HG03571 (cell line): ENCODE results near the gene ACTR6.
"Not testable (repeated sequence)": the region's sequence is repeated elsewhere in the genome, so short reads cannot be mapped to it uniquely, and the experiment has no call there.

Experiments
- ATAC-seq: cut with Tn5 transposase; IDR thresholded peaks from one replicate; pipeline ENCODE4 v1.9.1; 2021; ENCODE audit not compliant: unreplicated experiment

Gene ACTR6

DNA sequence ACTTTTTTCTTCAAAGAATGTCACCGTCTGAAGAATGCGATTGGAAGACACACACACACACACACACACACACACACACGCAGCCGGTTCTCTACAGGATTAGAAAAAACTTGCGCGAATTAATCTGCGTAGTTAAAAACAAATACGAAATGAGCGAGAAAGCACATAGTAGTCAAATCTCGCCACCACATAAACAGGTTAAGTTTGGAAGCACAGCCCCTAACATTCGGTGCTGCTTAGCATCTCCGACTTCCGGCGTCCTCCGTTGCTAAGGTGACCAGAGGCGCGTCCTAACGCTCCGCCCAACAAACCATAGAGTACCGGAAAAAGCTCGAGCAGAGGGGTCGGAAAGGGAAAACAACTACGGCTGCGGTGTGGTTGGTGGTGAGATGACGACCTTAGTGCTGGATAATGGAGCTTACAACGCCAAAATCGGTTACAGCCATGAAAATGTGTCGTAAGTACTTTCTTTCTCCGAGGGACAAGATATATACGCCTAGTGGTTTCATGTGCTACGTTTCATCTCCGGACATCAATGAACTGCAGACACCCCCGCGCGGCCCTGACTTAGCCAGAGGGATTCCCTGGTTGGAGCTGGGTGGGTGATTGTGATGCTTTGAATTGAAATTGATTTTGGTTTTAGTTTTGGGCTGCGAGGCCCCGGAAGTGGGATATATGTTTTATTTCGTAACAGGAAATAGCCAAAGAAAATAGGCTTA, at the start of gene ACTR6:
Gene ACTR6 (plus strand): TSS at position 353 of the 719 bp plus-strand sequence. CDS start 37 bp downstream, at position 390.
- peak; percentile 95 for ATAC-seq

DNA sequence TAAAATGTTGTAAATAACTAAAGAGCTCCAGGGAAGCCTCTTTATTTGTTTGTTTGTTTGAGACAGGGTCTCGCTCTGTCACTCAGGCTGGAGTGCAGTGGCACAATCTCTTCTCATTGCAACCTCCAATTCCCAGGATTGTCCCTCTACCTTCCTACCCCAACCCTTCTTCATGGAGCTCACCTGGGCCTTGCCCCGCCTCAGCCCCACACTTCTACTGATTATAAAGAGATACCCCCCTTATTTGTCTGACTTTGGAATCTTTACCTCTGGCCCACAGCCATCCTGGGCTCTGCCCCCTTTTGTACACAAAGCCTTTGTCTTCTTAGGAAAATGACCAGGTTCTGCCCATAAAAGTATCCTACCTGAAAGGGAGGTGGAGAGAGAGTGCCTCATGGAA, 48.8 kb upstream of the ACTR6 start:
- no peak for ATAC-seq

DNA sequence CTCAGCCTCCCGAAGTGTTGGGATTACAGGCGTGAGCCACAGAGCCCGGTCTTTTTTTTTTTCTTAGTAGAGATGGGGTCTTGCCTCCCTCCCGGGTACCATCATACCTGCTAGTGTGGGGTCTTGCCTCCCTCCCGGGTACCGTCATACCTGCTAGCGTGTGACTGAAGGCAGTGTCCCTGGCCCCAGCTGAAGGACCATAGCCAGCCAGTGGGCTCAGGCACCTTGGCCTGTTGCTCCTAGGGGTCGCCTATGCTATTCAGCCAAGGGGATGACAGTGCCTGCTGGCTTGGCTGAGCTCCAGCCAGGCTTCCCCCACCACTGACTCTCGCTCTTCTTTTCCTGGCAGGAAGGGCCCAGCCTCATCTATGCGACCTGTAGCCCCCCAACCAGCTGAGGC, 47.5 kb upstream of the ACTR6 start:
- no peak for ATAC-seq

DNA sequence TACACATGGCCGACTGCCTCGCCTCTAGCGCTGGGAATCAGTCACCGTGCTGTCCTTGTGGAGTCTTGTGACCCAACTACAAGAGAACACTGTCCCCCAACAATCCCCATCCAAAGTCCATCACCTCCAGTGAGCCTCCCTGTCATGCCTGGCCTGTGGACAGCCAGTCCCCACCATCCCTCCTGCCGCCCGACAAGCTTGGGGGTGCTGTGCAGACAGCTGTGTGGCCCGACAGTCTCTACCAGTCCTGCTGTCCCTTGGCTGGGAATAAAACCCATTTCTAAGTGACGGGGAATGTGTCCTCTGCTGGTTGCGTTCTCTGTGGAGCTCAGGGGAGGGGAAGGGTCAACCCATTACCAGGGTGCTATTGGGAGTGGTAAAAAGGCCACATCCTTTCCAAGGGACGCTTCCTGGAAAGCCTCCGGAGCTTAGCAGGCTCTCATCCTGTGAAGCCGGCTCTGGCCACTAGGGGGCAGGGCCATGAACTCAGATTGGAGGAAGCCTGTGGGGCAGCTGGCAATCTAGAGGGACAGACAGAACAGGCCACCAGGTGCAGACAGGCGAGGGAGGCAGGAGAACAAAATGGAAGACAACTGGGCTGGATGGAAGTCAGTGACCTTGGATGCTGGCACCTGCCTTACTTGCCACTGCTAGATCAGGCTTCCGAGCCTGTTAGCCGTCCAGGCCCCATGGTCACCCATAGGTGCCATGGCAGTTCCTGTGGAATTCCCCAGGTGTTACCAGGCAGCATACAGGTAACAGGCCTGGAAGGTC, 46.0 kb upstream of the ACTR6 start:
- peak; percentile 70 for ATAC-seq

DNA sequence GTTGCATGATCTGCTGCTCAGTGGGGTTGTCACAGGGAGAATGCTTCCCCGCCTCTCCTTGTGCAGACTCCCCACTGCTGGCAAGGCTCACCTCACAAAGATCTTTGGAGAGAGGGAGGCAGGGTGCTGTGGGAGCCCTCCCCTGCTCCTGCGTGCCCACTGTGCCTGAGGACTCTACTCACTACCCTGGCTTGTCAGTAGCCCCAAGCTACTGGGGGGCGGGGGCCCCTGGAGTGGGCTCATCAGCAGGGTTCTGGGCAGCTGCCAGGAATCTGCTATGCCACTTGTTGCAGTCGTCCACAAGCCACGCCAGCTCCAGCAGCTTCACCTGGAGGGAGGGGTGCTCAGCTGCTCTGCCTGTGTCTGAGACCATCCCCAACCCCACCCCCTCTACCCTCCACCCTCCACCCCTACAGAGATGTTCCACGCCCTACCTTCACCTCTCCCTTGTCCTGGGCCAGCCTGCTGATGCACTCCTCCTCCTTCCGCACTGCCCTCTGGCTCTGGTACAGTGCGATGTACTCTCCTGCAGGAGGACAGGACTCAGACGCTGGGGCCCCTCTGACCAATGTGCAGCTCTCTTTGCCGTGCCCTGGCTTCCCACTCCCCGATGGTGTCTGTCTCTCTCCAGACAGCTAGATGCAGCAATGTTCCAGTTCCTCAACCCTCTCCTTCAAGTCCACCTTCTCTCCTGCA, 43.7 kb upstream of the ACTR6 start:
- ATAC-seq: no peak

DNA sequence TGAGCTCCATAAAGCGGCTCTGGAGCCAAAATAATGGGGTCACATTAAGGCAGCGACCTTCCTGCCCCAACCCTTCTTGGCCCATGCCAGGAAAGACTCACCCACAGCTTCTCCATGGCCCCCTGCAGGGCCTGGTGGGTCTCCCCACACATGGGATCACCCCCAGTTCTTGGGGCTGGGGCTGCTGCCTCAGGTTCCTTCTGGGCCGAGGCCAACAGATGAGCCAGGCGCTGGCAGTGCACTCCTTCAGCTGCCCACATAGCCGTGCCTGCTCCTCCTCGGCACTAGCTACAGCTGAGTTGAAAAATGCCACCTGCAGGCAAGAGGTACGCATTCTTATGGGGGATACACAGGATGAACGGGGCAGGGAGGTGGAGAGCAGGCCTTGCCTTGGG, 43.2 kb upstream of the ACTR6 start:
- no peak for ATAC-seq

DNA sequence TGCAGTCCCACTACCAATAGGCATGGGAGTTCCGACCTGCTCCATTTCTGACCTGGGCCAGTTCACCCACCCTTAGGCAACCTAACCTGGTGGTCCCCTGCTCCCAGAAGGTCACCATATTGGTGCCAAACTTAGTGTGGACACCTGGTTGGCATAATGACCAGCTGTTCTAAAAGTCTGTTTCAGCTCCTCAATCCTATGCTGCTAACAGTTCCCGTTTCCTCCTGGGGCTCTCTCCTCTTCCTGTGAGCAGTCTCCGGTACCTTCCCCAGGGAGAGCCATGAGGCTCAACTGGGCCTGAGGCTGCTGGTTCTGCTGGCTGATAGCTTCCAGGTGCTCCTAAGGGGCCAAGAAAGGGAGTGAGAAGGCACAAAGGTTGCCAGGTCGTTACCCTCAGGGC, 42.1 kb upstream of the ACTR6 start:
- ATAC-seq: no peak

DNA sequence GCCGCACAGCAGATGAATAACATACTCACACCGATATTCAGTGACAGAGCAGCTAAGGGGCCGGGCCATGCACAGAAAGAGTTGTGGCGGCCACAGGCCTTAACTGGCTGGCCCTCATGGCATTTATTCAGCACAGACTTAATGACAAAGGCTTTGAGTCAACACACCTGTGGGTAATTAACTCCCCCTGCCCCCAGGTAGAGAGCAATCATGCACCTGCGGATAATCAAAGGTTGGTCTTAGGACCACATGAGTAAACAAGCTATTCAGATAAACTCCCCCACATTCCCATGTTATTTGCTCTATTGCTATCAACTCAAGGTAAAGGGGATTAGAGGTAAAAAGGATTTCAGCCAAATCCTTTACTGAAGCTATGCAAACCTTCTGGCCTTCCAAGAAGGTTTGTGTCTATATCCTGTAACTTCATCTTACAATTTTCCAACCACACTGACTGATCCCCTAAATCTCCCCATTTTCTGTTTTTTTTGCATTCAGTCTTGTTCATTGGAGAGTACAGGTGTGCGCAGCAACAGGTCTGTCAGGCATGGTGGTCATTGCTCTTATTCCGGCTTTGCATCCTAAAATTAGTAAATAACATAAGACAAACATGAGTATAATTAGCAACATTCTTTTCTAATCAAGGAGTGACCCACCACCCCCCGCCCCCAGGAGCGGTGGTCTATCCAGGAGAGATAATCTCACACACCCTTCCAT, 41.1 kb upstream of the ACTR6 start:
- no peak for ATAC-seq

DNA sequence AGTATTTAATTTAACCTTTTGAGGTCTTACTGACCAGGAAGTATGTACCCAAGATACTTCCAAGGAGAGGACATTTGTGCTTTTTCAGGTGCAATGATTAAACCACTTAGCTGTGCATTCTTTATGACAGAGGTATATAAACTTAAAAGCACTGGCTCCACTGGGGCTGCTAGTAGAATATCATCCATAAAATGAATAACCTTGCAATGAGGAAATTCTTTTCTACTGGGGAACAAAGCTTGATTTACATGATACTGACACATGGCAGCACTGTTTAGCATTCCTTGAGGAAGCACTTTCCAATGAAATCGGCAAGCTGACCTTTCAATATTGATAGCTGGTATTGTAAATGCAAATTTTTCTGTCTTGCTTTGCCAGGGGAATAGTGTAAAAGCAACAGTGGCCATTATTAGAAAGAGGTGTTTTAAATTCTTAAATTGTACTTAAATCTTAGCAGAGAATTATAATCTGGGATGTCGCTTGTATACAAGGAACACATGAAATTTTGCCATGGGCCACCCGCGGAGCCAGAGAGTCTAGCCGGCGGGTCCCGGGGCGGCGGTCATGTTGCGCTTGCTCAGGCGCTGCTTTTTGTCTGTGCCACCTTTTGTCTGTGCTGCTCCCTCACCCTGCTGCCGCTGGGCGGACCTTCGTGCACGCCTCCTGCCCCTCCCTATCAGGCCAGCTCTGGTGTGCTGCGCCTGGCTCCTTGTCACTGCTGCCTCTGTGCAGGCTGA, 37.0 kb upstream of the ACTR6 start:
- peak; percentile 99 for ATAC-seq

DNA sequence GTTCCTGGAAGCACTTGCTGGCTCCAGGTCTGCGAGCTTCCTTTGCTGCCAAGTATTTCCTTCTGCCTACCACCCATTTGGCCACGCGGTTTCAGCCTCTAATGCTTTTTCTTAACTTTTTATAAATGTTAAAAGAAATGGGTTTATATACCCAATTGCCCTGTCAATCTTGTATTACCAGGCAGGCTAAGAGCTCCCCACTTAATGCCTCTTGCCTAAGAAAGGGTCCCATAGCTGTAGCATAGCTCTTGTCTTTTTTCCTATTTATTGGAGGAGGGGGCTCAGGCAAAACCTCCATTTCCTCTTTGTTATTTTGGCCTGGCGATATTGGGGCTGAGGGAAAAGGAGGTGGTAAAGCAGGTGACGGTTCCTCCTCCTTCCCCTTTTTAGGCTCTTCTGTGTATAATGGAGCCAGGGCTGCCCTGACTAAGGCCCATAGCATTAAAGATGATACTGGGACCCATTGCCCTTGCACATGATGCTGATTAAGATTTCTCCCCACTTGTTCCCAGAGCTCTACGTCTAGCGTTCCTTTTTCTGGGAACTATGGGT, 36.4 kb upstream of the ACTR6 start:
- ATAC-seq: no peak

DNA sequence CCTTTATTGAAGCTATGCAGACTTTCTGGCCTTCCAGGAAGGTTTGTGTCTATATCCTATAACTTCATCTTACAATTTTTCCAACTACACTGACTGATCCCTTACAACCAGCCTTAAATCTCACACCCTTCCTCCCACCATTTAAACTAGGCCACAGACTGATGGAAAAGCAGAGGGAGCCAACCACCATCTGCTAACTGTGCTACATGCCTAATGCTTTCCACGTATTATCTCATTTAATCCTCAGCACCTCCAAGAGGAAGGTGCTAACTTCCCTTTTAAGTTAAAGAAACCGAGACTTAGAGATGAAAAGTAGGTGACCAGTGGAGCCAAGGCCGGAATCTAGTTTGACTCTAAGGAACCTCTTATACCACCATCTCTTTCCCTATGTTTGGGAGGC, 35.3 kb upstream of the ACTR6 start:
- no peak for ATAC-seq

DNA sequence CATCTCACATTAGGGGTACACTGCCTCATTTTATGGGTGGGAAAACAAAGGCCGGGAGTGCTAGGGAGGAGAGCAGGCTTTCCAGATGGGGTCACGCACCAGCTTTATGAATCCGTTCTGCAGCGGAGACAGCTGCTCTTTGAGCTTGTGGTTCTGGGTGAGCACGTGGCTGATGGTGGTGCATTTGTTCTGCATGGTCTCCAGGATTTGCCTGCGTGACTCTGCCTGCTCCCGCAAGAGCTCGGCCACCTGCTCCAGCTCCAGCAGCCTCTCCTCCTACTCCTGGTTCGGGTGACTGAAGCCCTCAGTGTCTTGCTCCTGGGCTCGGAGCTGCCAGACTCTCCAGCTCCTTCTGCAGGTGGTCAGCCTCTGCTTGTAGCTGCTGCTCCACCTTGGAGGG, 34.4 kb upstream of the ACTR6 start:
- ATAC-seq: no peak

DNA sequence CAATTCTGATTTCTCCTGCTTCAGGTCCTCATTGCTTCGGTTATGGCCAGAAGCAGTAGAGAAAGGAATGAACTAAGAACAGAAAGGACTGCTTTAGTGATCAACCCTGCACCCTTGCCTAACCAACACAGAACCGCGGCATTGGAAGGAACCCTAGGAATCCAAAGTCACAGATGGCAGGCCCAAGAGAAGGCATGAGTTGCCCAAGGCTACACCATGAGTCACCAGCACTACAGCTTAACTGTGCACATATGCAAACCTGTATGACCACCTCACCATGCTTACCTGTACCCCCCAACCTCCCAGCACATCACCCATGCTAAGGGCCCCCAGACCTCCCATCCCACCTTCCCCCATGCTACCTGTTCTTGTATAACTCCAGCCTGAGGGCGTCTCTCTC, 32.1 kb upstream of the ACTR6 start:
- ATAC-seq: no peak

DNA sequence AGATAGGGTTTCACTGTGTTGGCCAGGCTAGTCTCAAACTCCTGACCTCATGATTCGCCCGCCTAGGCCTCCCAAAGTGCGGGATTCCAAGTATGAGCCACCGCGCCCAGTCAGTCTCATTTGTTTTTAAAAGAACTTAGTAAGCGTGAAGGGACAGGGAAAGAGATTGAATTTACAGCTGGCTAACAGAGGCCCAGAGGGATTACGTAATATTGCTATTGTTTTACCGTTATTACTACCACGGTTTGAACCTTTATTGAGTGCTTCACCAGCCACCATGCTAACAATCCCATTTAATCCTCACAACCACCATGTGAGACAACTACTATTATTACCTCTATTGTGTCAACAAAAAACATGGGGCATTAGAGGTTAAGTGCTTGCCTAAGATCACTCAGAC, 31.3 kb upstream of the ACTR6 start:
- ATAC-seq: no peak

DNA sequence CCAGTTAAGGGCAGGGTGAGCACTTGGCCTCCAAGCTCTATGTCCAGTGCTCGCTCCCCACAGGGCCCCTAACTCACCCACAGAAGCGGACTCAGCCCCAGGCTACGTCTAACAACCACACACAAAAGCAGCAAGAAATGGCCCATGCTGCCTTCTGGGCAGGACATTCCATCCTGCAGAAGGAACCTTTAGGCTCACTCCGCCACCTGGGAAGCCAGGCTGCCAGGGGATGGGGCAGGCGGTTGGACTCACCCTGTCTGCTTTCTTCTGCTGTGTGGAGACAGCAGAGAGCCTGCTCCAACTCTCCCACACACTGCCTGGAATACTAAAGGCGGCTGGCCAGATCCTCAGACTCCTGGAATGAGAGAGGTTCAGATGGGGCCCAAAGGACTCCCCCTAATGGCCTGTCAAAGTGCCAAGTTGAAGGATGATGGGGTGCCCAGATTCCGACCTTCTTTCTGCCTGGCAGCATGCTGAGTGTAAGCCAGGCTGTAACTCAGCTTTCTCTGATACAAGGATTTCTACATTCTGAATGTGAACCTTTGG, 30.2 kb upstream of the ACTR6 start:
- ATAC-seq: no peak

DNA sequence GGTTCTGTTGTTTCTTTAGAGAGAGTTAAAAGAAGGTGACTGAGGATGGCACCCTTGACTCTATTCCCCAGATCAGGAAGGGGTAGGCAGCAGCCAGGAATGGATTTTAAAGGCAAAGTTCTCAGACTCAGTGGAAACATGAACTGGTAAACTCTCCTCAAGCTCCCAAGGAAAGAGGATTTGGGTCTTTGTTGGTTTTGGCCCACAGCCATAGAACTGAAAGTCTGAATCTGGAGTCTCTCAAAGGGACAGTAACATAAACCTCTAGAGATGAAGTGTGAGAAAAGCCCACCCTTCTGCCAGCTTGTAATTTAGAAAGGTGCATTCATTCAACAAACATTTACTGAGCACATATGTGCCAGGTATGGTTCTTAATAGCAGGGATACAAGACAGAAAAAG, 29.4 kb upstream of the ACTR6 start:
- ATAC-seq: no peak

DNA sequence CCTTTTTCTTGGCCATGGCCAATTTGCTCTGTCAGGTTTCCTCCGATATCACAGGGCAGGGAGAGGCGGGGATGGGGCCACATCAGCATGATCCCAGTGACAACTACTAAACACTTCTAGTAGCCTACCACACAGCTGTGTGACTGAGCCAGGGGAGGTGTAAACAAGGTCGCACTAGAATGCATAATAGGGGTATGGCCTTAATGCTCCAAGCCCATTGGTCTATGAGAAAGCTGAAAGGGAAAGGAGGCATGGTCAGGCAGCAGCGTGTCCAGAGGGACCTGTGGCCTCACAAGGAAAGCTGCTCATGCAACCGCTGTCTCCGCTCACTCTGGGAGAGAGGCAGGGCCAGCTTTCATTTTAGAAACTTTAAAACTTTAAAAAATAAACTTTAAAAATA, 27.5 kb upstream of the ACTR6 start:
- ATAC-seq: no peak

DNA sequence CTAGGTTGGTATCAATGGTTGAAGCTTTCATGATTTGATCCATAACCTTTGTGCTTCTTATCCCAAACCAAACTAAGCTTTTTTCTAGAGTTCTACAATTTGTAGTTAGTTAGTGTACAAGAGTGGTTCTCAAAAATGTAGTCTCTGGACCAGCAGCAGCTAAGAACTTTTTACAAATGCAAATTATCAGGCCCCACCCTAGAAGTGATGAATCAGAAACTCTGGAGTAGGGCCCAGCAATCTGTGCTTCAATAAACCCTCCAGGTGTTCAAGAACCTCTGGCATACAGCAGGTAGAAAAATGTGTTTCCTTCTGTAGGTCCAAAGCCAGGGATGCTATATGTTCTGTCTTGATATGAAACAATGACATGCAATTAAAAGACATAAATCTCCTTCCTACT, 26.1 kb upstream of the ACTR6 start:
- no peak for ATAC-seq

DNA sequence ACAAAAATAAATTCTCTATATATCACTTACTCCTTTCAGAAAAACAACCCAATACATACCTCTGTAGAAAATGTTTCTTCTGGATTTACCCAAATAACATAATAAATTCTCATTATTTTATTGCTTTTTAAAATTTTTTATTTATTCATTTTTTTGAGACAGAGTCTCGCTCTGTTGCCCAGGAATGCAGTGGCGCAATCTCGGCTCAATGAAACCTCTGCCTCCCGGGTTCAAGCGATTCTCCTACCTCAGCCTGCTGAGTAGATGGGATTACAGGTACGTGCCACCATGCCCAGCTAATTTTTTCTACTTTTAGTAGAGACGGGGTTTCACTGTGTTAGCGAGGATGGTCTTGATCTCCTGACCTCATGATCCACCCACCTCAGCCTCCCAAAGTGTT, 24.1 kb upstream of the ACTR6 start:
- ATAC-seq: not testable (repeated sequence)

DNA sequence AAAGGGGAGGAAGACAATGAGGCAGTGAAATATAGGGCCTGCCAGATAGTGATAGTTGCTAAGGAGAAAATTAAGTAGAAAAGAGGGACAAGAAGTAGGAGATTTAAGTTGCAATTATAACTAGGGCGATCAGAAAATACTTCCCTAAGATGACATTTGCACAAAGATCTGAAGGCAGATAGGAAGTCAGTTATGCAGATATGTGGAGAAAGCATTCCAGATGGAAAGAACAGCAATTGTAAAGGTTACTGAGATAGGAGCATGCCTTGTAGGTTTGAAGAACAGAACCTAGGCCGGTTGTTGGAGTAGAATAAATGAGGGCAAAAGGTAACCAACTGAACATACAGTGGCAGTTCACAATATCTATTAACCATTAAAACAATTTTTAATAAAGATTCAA, 21.4 kb upstream of the ACTR6 start:
- ATAC-seq: no peak
